HepG2 (cell line): ENCODE measurements around the gene SAMD4A. TPM values are rescaled to one million over a fixed set of nuclear protein-coding genes. Genes with fewer than 3 reads are reported as not detected.

ENCODE experiments used
- CAMTA2 ChIP-seq: sonication (generic); formaldehyde crosslinking; IDR thresholded peaks from 2 replicates; pipeline ENCODE4 v1.4.0; 2020; ENCODE audit warnings: mild to moderate bottlenecking, missing genetic modification reagents, borderline replicate concordance
- CCDC6 ChIP-seq: sonication (generic); formaldehyde crosslinking; IDR thresholded peaks from 2 replicates; pipeline ENCODE4 v1.8.1; 2022; ENCODE audit warnings: mild to moderate bottlenecking, missing genetic modification reagents, moderate library complexity
- ETV6 ChIP-seq: sonication (generic); formaldehyde crosslinking; conservative IDR thresholded peaks from 2 replicates; pipeline ENCODE4 v1.4.0; 2020; ENCODE audit warnings: missing genetic modification reagents
- MXD4 ChIP-seq: IDR thresholded peaks from 2 replicates; pipeline ENCODE4 v1.6.1; 2016; ENCODE audit warnings: mild to moderate bottlenecking, missing biosample characterization, missing genetic modification reagents
- NR1H2 ChIP-seq: sonication (generic); formaldehyde crosslinking; IDR thresholded peaks from 2 replicates; pipeline ENCODE4 v1.8.1; 2022; ENCODE audit warnings: low read depth, missing genetic modification reagents, borderline replicate concordance
- RERE ChIP-seq: IDR thresholded peaks from 2 replicates; pipeline ENCODE4 v1.6.1; 2016; ENCODE audit warnings: low read depth, missing genetic modification reagents, missing compliant biosample characterization
- TCF7 ChIP-seq: sonication (generic); IDR thresholded peaks from 2 replicates; pipeline ENCODE4 v1.6.1; 2016; ENCODE audit warnings: antibody characterized with exemption, low read depth
- THAP7 ChIP-seq: sonication (generic); formaldehyde crosslinking; IDR thresholded peaks from 2 replicates; pipeline ENCODE4 v1.8.1; 2023; ENCODE audit warnings: mild to moderate bottlenecking, missing genetic modification reagents
- USF2 ChIP-seq, 2 experiments: sonication (generic) in 1 of 2; formaldehyde crosslinking in 1 of 2; IDR thresholded peaks; 2 replicates each; pipeline versions ENCODE4 v1.5.1 to v1.6.1; 2011 to 2020; ENCODE audit warnings: borderline replicate concordance in 1 of 2, low read depth in 1 of 2, low read length in 1 of 2, mild to moderate bottlenecking in 1 of 2, missing genetic modification reagents in 1 of 2, moderate library complexity in 1 of 2
- XBP1 ChIP-seq: sonication (generic); formaldehyde crosslinking; IDR thresholded peaks from 2 replicates; pipeline ENCODE4 v1.5.0; 2020; ENCODE audit warnings: missing genetic modification reagents
- ZNF20 ChIP-seq: sonication (generic); formaldehyde crosslinking; IDR thresholded peaks from 2 replicates; pipeline ENCODE4 v1.4.0; 2020; ENCODE audit warnings: mild to moderate bottlenecking, moderate library complexity, missing genetic modification reagents
- ZNF33A ChIP-seq: sonication (generic); formaldehyde crosslinking; IDR thresholded peaks from 2 replicates; pipeline ENCODE4 v1.5.1; 2020; ENCODE audit warnings: missing genetic modification reagents, mild to moderate bottlenecking, moderate library complexity, borderline replicate concordance
- ZNF75D ChIP-seq: sonication (generic); formaldehyde crosslinking; IDR thresholded peaks from 2 replicates; pipeline ENCODE4 v1.8.1; 2023; ENCODE audit warnings: missing genetic modification reagents, mild to moderate bottlenecking, borderline replicate concordance
- polyA plus RNA-seq, 8 experiments: library from polyadenylated mRNA; depleted of rRNA in 3 of 8; stranded (reverse) in 7 of 8; unstranded in 1 of 8; fragments of >200 nt; fragmentation: Illumina TruSeq in 4 of 8; extraction: Trizol in 4 of 8; gene quantifications; 2 replicates each; pipeline versions ENCODE4 v1.2.1 to v1.2.3, GENCODE V29; 2011 to 2016; ENCODE audit warnings: low read depth in 4 of 8, missing spikeins in 1 of 8, mixed read lengths in 1 of 8; ENCODE audit not compliant: insufficient read depth in 1 of 8
- total RNA-seq, 5 experiments: library from RNA; depleted of rRNA; stranded (reverse); fragments of >200 nt; fragmentation: Illumina TruSeq; extraction: Trizol; gene quantifications; 2 replicates each; pipeline ENCODE4 v1.2.3, GENCODE V29; 2016; ENCODE audit warnings: low read depth in 1 of 5

The SAMD4A gene
- total and polyA plus RNA-seq, 2 of the 13 experiments (the other 11 are each of a cell fraction or from before 2014, with no cell fraction given), result 11.8 to 13.0 TPM

- TF ChIP-seq RERE (CRISPR knock-in tag) (no peak), MXD4 (CRISPR knock-in tag) (no peak), CCDC6 (CRISPR knock-in tag) (no peak), USF2 (IDR thresholded peaks at IDR 0.05; ENCODE audit: low read depth, low read length) (no peak), USF2 (CRISPR knock-in tag; IDR thresholded peaks at IDR 0.05; ENCODE audit: borderline replicate concordance) (no peak), THAP7 (no peak), ZNF75D (CRISPR knock-in tag) (no peak), TCF7 (no peak), CAMTA2 (CRISPR knock-in tag) (no peak), ZNF20 (CRISPR knock-in tag) (no peak), ZNF33A (CRISPR knock-in tag) (no peak), NR1H2 (CRISPR knock-in tag) (no peak), XBP1 (CRISPR knock-in tag) (no peak), ETV6 (CRISPR knock-in tag) (no peak)
These were observed 10.4 kb upstream of the SAMD4A start (continued) for GRCh38 chr14:54556535-54556934.
